ENCODE data around the gene MOK.

MOK gene

DNA sequence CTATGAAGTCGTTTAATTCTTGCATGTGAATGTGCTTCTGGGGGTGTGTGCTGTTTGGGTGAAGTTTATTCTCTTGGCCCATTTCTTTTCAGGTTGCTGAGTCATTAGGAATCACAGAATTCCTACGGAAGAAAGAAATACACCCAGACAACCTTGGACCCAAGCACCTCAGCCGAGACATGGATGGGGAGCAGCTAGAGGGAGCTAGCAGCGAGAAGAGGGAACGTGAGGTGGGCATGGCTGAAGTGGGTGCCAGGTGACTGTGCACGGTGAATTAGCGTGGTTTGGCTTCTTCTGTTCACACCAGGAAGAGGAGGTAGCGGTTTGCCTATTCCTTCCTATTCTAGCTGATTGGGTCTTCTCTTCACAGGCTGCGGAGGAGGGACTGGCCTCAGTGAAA lies 33.8 kb upstream of the MOK start:
- H4K8ac ChIP-seq (ENCODE audit: low read depth, low read length), result no peak overlapping the region
- H2BK120ac ChIP-seq (ENCODE audit: insufficient read depth, low read length, poor library complexity), result no peak overlapping the region
- H3K36me3 ChIP-seq (ENCODE audit: control insufficient read depth in 1 of 2, insufficient read depth in 2 of 2, low read length in 2 of 2), result peaks cover 37 to 39% of the 10 kb centered on the region in 2 experiments
- no peak overlapping the region for H3K23ac ChIP-seq (ENCODE audit: low read length)
- no peak overlapping the region for H2AFZ ChIP-seq (ENCODE audit: insufficient read depth, low read length, poor library complexity)
- DNase-seq, result no peak
- no peaks in the 10 kb centered on the region for H3K4me1 ChIP-seq (ENCODE audit: control insufficient read depth in 1 of 2, insufficient read depth in 2 of 2, low read length in 2 of 2)
- H4K91ac ChIP-seq (ENCODE audit: low read depth, low read length), result no peak overlapping the region
- no peak overlapping the region for H3K9ac ChIP-seq (ENCODE audit: low read length)
- H3K27me3 ChIP-seq (ENCODE audit: insufficient read depth, low read length), result no peaks in the 10 kb centered on the region
- no peak overlapping the region for H2AK5ac ChIP-seq (ENCODE audit: low read length)
- no peak overlapping the region for H4K12ac ChIP-seq (ENCODE audit: low read depth, low read length)
- H3K4me2 ChIP-seq (ENCODE audit: low read length), result no peak overlapping the region
- no peaks in the 10 kb centered on the region for H3K79me2 ChIP-seq (ENCODE audit: control insufficient read depth, insufficient read depth, low read length, poor library complexity)
- H3K79me1 ChIP-seq (ENCODE audit: low read length), result no peaks in the 10 kb centered on the region
- no peaks in the 10 kb centered on the region for H3K9me3 ChIP-seq (ENCODE audit: insufficient read depth, low read depth, low read length)
- H3K4me3 ChIP-seq (ENCODE audit: low read depth, low read length), result no peak overlapping the region
- H3K14ac ChIP-seq (ENCODE audit: low read length), result no peak overlapping the region
- no peak overlapping the region for H2BK12ac ChIP-seq (ENCODE audit: low read length)
- H3K27ac ChIP-seq (ENCODE audit: low read depth, low read length), result no peak overlapping the region
- no CpG with 5 or more reads among the region's 9 CpGs for WGBS (ENCODE audit: extremely low coverage, insufficient coverage, insufficient read length)
- H3K4ac ChIP-seq (ENCODE audit: low read depth, low read length), result no peak overlapping the region
- H3K18ac ChIP-seq (ENCODE audit: low read length), result no peak overlapping the region
- H2BK5ac ChIP-seq (ENCODE audit: low read depth, low read length, poor library complexity), result no peak overlapping the region

GRCh38 chr14:102335163-102335562 lies 30.2 kb upstream of the MOK start:
- no CpG with 5 or more reads among the region's 7 CpGs for WGBS (ENCODE audit: extremely low coverage, insufficient coverage, insufficient read length)
- Histone ChIP-seq H2AK5ac (ENCODE audit: low read length) (no peak overlapping the region), H3K79me1 (ENCODE audit: low read length) (no peaks in the 10 kb centered on the region)

DNA sequence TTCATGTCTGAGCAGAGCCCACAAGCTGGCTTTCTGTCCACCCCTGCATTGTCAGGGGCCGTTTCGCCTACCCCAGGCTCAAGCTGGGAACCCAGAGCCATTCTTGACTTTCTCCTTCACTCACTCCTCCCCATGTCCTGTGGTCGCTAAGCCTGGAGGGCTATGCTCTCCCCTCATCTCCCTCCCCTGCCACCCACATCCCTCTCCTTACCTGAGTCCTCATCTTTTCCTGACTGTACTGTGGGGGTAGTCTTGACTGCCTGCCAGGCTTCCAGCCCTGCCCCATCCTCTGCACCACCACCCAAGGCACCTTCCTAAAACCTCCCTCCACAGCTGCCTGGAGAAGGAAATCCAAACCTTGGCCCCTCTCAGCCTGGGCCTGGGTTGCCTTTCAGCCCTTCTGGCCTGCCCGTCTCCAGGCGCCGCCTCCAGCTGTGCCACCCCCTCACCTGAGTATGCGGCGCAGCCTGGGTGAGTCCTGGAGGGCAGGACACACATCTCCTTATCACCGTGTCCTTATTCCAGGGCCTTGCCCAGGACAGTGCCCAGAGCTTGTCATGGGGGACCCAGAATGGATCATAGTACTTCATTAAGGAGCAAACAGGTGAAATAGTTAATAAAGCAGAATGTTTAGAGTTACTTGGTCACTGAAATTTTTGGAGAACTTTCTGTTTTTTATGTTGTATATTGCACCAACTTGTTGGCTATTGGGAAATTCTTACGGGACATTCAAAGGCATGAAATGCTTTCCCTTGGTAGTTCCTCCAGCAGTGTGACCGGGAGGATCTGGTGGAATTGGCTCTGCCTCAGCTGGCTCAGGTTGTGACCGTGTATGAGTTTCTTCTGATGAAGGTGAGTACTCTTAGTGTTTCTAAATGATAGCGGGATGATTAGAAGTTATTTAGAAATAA lies 29.1 kb upstream of the MOK start:
- no peak overlapping the region for H3K9ac ChIP-seq (ENCODE audit: low read length)
- peaks cover 29 to 37% of the 10 kb centered on the region in 2 experiments for H3K36me3 ChIP-seq (ENCODE audit: control insufficient read depth in 1 of 2, insufficient read depth in 2 of 2, low read length in 2 of 2)
- WGBS (ENCODE audit: extremely low coverage, insufficient coverage, insufficient read length), result no CpG with 5 or more reads among the region's 13 CpGs

More at GRCh38 chr14:102335163-102335562, 30.2 kb upstream of the MOK start:
- DNase-seq, result no peak
- Histone ChIP-seq H3K14ac (ENCODE audit: low read length) (no peak overlapping the region), H3K27ac (ENCODE audit: low read depth, low read length) (no peak overlapping the region), H2BK120ac (ENCODE audit: insufficient read depth, low read length, poor library complexity) (no peak overlapping the region), H4K8ac (ENCODE audit: low read depth, low read length) (no peak overlapping the region), H3K4me3 (ENCODE audit: low read depth, low read length) (no peak overlapping the region), H3K4me1 (ENCODE audit: control insufficient read depth in 1 of 2, insufficient read depth in 2 of 2, low read length in 2 of 2) (no peaks in the 10 kb centered on the region), H3K27me3 (ENCODE audit: insufficient read depth, low read length) (no peaks in the 10 kb centered on the region), H3K79me2 (ENCODE audit: control insufficient read depth, insufficient read depth, low read length, poor library complexity) (no peaks in the 10 kb centered on the region), H2AFZ (ENCODE audit: insufficient read depth, low read length, poor library complexity) (no peak overlapping the region), H3K18ac (ENCODE audit: low read length) (no peak overlapping the region), H2BK12ac (ENCODE audit: low read length) (no peak overlapping the region), H3K36me3 (ENCODE audit: control insufficient read depth in 1 of 2, insufficient read depth in 2 of 2, low read length in 2 of 2) (peaks cover 30 to 38% of the 10 kb centered on the region in 2 experiments), H2BK5ac (ENCODE audit: low read depth, low read length, poor library complexity) (no peak overlapping the region), H3K9me3 (ENCODE audit: insufficient read depth, low read depth, low read length) (no peaks in the 10 kb centered on the region), H3K4ac (ENCODE audit: low read depth, low read length) (no peak overlapping the region), H3K4me2 (ENCODE audit: low read length) (no peak overlapping the region), H4K91ac (ENCODE audit: low read depth, low read length) (no peak overlapping the region), H3K23ac (ENCODE audit: low read length) (no peak overlapping the region), H3K9ac (ENCODE audit: low read length) (no peak overlapping the region), H4K12ac (ENCODE audit: low read depth, low read length) (no peak overlapping the region)

GRCh38 chr14:102333390-102333789 lies 28.4 kb upstream of the MOK start:
- no peak overlapping the region for H2AFZ ChIP-seq (ENCODE audit: insufficient read depth, low read length, poor library complexity)
- H4K12ac ChIP-seq (ENCODE audit: low read depth, low read length), result no peak overlapping the region
- no peak overlapping the region for H3K9ac ChIP-seq (ENCODE audit: low read length)
- no peaks in the 10 kb centered on the region for H3K9me3 ChIP-seq (ENCODE audit: insufficient read depth, low read depth, low read length)
- no peaks in the 10 kb centered on the region for H3K27me3 ChIP-seq (ENCODE audit: insufficient read depth, low read length)
- H3K23ac ChIP-seq (ENCODE audit: low read length), result no peak overlapping the region
- H2BK120ac ChIP-seq (ENCODE audit: insufficient read depth, low read length, poor library complexity), result no peak overlapping the region
- H3K4me1 ChIP-seq (ENCODE audit: control insufficient read depth in 1 of 2, insufficient read depth in 2 of 2, low read length in 2 of 2), result no peaks in the 10 kb centered on the region
- peaks cover 25 to 33% of the 10 kb centered on the region in 2 experiments for H3K36me3 ChIP-seq (ENCODE audit: control insufficient read depth in 1 of 2, insufficient read depth in 2 of 2, low read length in 2 of 2)
- no peak overlapping the region for H4K91ac ChIP-seq (ENCODE audit: low read depth, low read length)
- no peak overlapping the region for H2BK12ac ChIP-seq (ENCODE audit: low read length)
- H2AK5ac ChIP-seq (ENCODE audit: low read length), result no peak overlapping the region
- no peak overlapping the region for H3K27ac ChIP-seq (ENCODE audit: low read depth, low read length)
- peak overlapping the region; percentile 16 for H4K8ac ChIP-seq (ENCODE audit: low read depth, low read length)
- no peak overlapping the region for H3K4ac ChIP-seq (ENCODE audit: low read depth, low read length)
- H3K18ac ChIP-seq (ENCODE audit: low read length), result no peak overlapping the region
- H3K14ac ChIP-seq (ENCODE audit: low read length), result no peak overlapping the region
- H3K79me1 ChIP-seq (ENCODE audit: low read length), result no peaks in the 10 kb centered on the region
- no peak overlapping the region for H3K4me3 ChIP-seq (ENCODE audit: low read depth, low read length)
- WGBS (ENCODE audit: extremely low coverage, insufficient coverage, insufficient read length), result no CpG with 5 or more reads among the region's 7 CpGs
- H3K4me2 ChIP-seq (ENCODE audit: low read length), result no peak overlapping the region
- no peak for DNase-seq
- H3K79me2 ChIP-seq (ENCODE audit: control insufficient read depth, insufficient read depth, low read length, poor library complexity), result no peaks in the 10 kb centered on the region
- H2BK5ac ChIP-seq (ENCODE audit: low read depth, low read length, poor library complexity), result no peak overlapping the region

More for the DNA sequence above, 29.1 kb upstream of the MOK start:
- H3K14ac ChIP-seq (ENCODE audit: low read length), result no peak overlapping the region
- H2AK5ac ChIP-seq (ENCODE audit: low read length), result peak overlapping the region; percentile 59
- H4K12ac ChIP-seq (ENCODE audit: low read depth, low read length), result peak overlapping the region; percentile 50
- H4K91ac ChIP-seq (ENCODE audit: low read depth, low read length), result no peak overlapping the region
- no peak overlapping the region for H2AFZ ChIP-seq (ENCODE audit: insufficient read depth, low read length, poor library complexity)
- H3K4me1 ChIP-seq (ENCODE audit: control insufficient read depth in 1 of 2, insufficient read depth in 2 of 2, low read length in 2 of 2), result no peaks in the 10 kb centered on the region
- H3K27me3 ChIP-seq (ENCODE audit: insufficient read depth, low read length), result no peaks in the 10 kb centered on the region
- no peak overlapping the region for H3K4ac ChIP-seq (ENCODE audit: low read depth, low read length)
- H2BK120ac ChIP-seq (ENCODE audit: insufficient read depth, low read length, poor library complexity), result no peak overlapping the region
- no peaks in the 10 kb centered on the region for H3K9me3 ChIP-seq (ENCODE audit: insufficient read depth, low read depth, low read length)
- H3K79me1 ChIP-seq (ENCODE audit: low read length), result no peaks in the 10 kb centered on the region
- H3K23ac ChIP-seq (ENCODE audit: low read length), result no peak overlapping the region
- no peaks in the 10 kb centered on the region for H3K79me2 ChIP-seq (ENCODE audit: control insufficient read depth, insufficient read depth, low read length, poor library complexity)
- no peak overlapping the region for H3K4me3 ChIP-seq (ENCODE audit: low read depth, low read length)
- H4K8ac ChIP-seq (ENCODE audit: low read depth, low read length), result no peak overlapping the region
- H2BK5ac ChIP-seq (ENCODE audit: low read depth, low read length, poor library complexity), result no peak overlapping the region
- H3K18ac ChIP-seq (ENCODE audit: low read length), result no peak overlapping the region
- no peak overlapping the region for H3K4me2 ChIP-seq (ENCODE audit: low read length)
- DNase-seq, result no peak
- H2BK12ac ChIP-seq (ENCODE audit: low read length), result no peak overlapping the region
- no peak overlapping the region for H3K27ac ChIP-seq (ENCODE audit: low read depth, low read length)

Measured in trophoblast cell (in vitro differentiated cells and primary cell).